ENCODE data around the gene CD14.

GRCh38 chr5:140673187-140673976, 40.4 kb upstream of the CD14 start, which contains the start of gene DND1:
- TF ChIP-seq CTCF (IDR thresholded peaks at IDR 0.05) (no peak), POLR2A (IDR thresholded peaks at IDR 0.05) (no peak)
